SK-MEL-5 (cell line): ENCODE results near the gene TNFRSF18. TPM values are rescaled to one million over a fixed set of nuclear protein-coding genes. Genes with fewer than 3 reads are reported as not detected.

Experiments
- DNase-seq: peaks from one replicate; pipeline ENCODE4 v3.0.0-alpha.2; 2016; ENCODE audit warnings: low read depth, low spot score
- in situ Hi-C: cut with HindIII; loops from 2 replicates; pipeline ENCODE4 v1.10.0; 2016; ENCODE audit warnings: low sequenced_read_pairs, high pct_unique_total_duplicates, low pct_unique_long_range_greater_than_20kb
- total RNA-seq: library from RNA; depleted of rRNA; stranded (reverse); fragments of >200 nt; shearing (Covaris generic); gene quantifications from 2 replicates; pipeline ENCODE4 v1.2.3, GENCODE V29; 2014

The TNFRSF18 gene
- total RNA-seq, 1 experiment from 2014 or later, result not detected

- in situ Hi-C loops, result no loop called here
- DNase-seq, result no peak
Observed at GRCh38 chr1:1242461-1243265, 36.3 kb upstream of the TNFRSF18 start.

DNA sequence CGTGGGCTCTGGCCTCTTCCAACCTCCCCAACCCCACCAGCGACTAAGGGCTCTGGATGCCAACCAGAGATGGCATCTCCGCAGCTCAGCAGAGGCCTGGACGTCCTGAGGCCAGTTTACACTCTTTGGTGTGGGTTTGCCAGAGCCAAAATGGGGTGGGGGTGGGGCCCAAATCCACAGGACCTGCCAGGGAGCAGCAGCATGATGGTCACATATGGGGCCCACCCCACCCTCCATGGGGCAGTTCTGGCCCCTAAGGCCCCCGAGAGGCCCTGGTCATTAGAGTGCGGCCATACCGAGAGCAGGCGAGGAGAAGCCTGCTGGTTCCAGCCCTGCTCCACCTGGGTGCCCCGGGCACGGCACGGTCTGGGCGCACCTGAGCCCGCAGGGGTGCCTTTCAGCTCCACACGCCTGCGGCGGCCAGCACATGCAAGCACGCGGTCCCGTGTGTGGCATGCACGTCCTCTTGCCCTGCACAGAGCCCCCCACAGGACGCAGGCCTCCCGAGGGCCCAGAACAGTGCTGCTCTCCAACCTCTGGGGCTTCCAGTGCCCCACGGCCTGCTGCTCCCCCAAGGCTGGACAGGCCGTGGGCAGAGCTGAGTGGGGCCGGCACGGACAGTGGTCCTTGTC is 35.3 kb upstream of the TNFRSF18 start:
- in situ Hi-C loops, result no loop called here
- DNase-seq, result no peak

DNA sequence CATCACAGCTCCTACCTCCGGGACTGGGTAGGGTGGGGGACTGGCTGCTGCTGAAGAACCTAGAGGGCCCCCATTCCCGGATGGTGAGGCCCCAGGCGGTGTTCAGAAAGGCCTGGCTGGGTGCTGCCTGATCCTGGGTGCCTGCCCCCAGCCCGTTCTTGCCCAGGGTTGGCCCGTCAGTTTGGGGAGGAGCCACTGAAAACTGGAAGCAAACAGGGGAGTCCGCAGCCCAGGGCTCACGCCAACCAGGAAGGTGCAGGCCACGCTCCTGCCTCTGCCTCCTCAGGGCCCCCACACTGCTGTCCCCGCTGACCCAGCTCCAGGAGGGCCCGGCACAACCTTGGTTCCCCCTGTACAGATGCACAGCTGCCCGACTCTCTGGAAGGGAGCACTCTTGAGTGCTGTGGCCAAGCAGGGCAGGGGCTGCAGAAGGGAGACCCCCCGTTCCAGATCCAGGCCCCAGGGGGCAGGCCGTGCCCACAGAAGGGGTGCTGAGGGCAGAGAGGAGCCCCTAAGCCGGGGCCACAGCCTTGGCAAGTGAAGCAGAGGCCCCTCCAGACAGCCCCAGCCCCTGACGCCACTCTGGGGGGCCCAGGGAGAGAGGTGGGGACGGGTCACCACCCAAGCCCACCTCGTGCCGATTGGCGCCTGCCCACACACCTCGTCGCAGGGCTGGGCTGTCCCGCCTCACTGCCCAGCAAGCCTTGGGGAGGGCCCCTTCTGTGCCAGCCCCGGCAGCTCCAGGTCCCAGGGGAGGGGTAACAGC is 34.6 kb upstream of the TNFRSF18 start:
- in situ Hi-C loops, result no loop called here
- no peak for DNase-seq

GRCh38 chr1:1240348-1240732 is 33.9 kb upstream of the TNFRSF18 start:
- no peak for DNase-seq
- in situ Hi-C loops, result no loop called here

GRCh38 chr1:1239614-1240347 is 33.4 kb upstream of the TNFRSF18 start:
- in situ Hi-C loops, result no loop called here
- DNase-seq, result no peak

DNA sequence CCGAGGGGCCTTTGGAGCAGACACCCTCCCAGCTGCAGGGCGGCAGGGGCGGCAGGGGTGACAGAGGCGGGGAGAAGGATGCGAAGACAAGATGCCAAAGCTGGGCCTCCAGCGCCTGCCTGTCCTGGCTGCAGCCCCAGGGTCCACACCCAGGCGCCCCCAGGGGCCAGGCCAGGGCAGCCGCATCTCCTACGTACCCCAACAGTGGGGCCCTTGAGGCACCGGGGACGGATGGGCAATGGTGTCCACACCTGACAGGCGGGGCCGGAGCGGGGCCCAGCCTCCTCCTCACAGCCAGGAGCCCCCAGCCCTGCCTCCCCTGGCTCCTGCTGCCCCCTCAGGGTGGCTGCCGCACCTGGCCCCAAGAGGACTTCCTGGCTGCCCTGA is 32.8 kb upstream of the TNFRSF18 start:
- in situ Hi-C loops, result no loop called here
- no peak for DNase-seq

- DNase-seq, result no peak
- in situ Hi-C loops, result no loop called here
Observed at GRCh38 chr1:1238702-1239178, 32.3 kb upstream of the TNFRSF18 start.

- in situ Hi-C loops, result no loop called here
Observed at GRCh38 chr1:1237874-1238701, 31.7 kb upstream of the TNFRSF18 start.

DNA sequence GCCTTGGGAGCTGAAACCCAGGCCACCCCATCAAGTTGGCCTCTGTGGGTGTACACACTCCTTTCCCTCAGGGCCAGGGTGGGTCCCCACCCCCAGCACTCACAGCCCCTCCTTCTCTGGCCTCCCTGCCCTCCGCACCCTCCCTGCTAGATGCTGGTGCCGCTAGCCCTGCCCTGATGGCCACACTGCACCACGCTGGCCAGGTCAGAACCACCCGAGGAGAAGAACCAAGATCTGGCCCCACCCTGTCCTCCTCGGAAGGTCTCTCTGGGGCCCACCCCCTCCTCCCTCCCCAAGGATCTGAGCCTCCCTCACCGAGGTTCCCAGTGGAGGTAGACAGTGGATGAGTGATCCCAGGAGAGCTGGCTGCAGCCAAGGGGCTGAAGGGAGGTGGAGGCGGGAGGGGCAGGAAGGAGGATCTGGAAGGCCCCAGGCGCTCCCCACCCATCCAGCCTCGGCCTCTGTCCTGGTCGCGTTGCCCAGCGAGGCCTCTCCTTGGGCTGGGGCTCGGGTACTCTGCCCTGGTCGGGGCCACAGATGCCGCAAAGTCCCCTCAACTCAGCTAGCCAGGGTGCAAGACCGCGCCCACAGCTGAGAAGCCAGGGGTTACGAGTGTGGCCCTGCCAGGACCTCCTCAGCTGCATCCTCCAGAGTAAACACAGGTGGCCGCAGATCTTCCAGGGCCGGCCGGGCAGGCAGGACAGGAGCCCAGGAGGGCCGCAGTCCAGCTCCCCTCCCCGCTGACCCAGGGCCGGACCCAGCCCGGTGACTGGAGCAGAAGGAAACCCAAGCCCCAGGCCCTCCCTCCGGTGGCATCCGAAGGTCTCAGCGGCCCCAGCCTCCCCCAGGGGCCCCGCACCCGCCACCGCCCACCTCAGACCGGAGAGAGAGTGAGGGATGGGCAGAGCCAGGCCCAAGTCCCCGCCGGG is 30.8 kb upstream of the TNFRSF18 start:
- in situ Hi-C loops, result no loop called here
- DNase-seq, result no peak

More at GRCh38 chr1:1237874-1238701, 31.7 kb upstream of the TNFRSF18 start:
- DNase-seq, result peak; percentile 17

DNA sequence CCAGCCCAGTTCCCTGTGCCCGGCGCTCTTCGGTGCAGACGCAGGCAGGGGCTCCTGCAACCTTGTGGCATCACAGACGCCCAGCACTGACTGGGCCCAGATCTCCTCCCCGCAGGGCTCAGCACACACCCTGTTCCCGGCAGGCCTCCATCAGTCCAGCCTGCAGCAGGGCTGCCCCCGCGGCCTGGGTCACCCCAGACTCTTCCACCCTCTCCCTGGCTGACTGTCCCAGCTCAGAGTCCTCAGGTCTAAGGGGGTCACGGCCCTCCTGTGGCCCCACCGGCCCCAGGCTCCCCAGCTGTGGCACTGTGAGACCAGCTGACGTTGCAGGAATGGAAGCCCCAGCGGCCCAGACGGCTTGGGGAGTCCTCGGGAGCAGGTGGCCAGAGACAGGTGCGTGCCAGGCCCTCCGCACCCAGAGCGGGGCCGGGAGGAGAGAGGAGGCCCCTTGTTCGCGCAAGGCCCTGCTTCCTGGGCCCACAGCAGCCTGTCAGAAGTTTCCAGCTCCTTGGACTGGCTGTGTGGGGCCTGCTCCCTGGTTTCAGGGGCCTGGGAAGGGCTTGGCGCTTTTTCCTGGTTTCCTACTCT is 29.9 kb upstream of the TNFRSF18 start:
- in situ Hi-C loops, result no loop called here

DNA sequence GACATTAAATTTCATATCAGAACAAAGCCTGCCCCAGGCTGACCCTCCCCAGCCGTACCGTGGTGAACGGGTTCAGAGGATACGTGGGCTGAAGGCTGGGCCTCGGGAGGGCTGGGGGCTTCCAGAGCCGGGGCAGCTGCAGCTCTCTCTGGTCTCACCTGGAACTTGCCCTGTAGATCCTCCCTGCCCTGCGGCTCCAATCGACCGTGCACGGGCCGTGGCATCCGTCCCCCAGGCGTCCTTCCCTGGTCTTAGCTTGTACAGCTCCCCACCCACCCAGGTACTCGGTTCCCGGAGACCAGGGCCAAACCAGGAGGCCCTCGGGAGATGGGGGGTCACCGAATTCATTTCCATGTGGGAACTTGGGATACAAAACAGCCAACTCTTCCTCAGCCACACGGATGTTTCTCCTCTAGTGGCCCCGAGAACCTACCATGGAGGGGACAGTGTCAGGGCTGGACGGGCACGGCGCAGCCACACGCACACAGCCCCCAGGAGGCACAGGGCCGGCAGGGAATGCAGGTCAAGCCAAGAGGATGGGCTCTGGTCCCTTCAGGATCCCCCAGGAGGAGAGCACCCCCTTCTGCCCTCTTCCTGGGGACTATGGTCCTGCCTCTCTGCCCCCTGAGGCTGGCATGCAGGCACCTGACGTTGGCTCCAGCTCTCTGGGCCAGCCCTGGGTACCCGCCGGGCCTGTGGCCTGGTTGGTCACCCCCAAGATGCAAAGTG is 28.8 kb upstream of the TNFRSF18 start:
- in situ Hi-C loops, result no loop called here
- no peak for DNase-seq

More for the DNA sequence above, 29.9 kb upstream of the TNFRSF18 start:
- no peak for DNase-seq

- DNase-seq, result no peak
- in situ Hi-C loops, result no loop called here
Observed at GRCh38 chr1:1234180-1234808, 27.9 kb upstream of the TNFRSF18 start.

- in situ Hi-C loops, result no loop called here
- no peak for DNase-seq
Observed at GRCh38 chr1:1233567-1233892, 27.1 kb upstream of the TNFRSF18 start.

- DNase-seq, result no peak
- in situ Hi-C loops, result no loop called here
Observed at GRCh38 chr1:1232796-1233566, 26.6 kb upstream of the TNFRSF18 start.
